IMR-90 (cell line): ENCODE results near the gene NUP98. TPM values are rescaled to one million over a fixed set of nuclear protein-coding genes. Genes with fewer than 3 reads are reported as not detected.
"Not testable (repeated sequence)": the region's sequence is repeated elsewhere in the genome, so short reads cannot be mapped to it uniquely, and the experiment has no call there.

Source experiments
- ATAC-seq: fragments of 200-7000 bp; cut with Tn5 transposase; 2 replicates; pipeline ENCODE4 v1.9.1; 2020; ENCODE audit warnings: low read depth, mild to moderate bottlenecking, moderate library complexity
- BruUV-seq: library from RNA; stranded (reverse); fragments of 400-500 nt; replicated peaks from 2 replicates; lab custom pipeline; 2021; lab: Mats Ljungman, UMichigan
- CTCF ChIA-PET: fragments of 300-600 bp; formaldehyde crosslinking; extraction: SDS; loops from one replicate; lab custom pipeline; 2021; ENCODE audit warnings: antibody characterized with exemption; lab: Yijun Ruan, JAX
- POLR2A ChIA-PET: fragments of 300-600 bp; sonication (Branson Sonifier 250); formaldehyde crosslinking; loops from one replicate; lab custom pipeline; 2022; ENCODE audit warnings: antibody characterized with exemption; ENCODE audit not compliant: unreplicated experiment; lab: Charles Lee
- DNase-seq: peaks from one replicate; pipeline ENCODE4 v3.0.0; 2013
- H2AFZ ChIP-seq: replicated peaks from 2 replicates; pipeline ENCODE3; 2013; ENCODE audit warnings: low read length, mild to moderate bottlenecking; ENCODE audit not compliant: poor library complexity
- H2AK5ac ChIP-seq: 2 replicates; pipeline ENCODE4 v1.6.1; 2013; ENCODE audit warnings: low read depth, low read length, inconsistent platforms
- H2AK9ac ChIP-seq: replicated peaks from 2 replicates; pipeline ENCODE3; 2013; ENCODE audit warnings: mild to moderate bottlenecking, low read depth, low read length, moderate library complexity; ENCODE audit not compliant: poor library complexity
- H2BK120ac ChIP-seq: 2 replicates; pipeline ENCODE4 v1.6.1; 2013; ENCODE audit warnings: low read depth, low read length, inconsistent platforms
- H2BK15ac ChIP-seq: 3 replicates; pipeline ENCODE4 v1.6.1; 2013; ENCODE audit warnings: low read depth, low read length, inconsistent platforms
- H2BK20ac ChIP-seq: 2 replicates; pipeline ENCODE4 v1.6.1; 2013; ENCODE audit warnings: low read depth, mild to moderate bottlenecking, inconsistent platforms, low read length, moderate library complexity
- H2BK5ac ChIP-seq: 2 replicates; pipeline ENCODE4 v1.6.1; 2013; ENCODE audit warnings: mild to moderate bottlenecking, low read depth, low read length, inconsistent platforms; ENCODE audit not compliant: poor library complexity, severe bottlenecking
- H3K14ac ChIP-seq: replicated peaks from 2 replicates; pipeline ENCODE4 v1.6.1; 2013; ENCODE audit warnings: low read depth, low read length, inconsistent platforms
- H3K18ac ChIP-seq: 2 replicates; pipeline ENCODE4 v1.6.1; 2013; ENCODE audit warnings: low read depth, low read length, control low read depth
- H3K23ac ChIP-seq: 2 replicates; pipeline ENCODE4 v1.6.1; 2013; ENCODE audit warnings: low read depth, low read length, inconsistent platforms
- H3K27ac ChIP-seq: 2 replicates; pipeline ENCODE4 v1.5.1; 2013; ENCODE audit warnings: mild to moderate bottlenecking, control low read depth, low read length; ENCODE audit not compliant: insufficient read depth
- H3K27me3 ChIP-seq: 2 replicates; pipeline ENCODE4 v1.6.1; 2013; ENCODE audit warnings: low read length; ENCODE audit not compliant: control insufficient read depth, insufficient read depth
- H3K36me3 ChIP-seq: 2 replicates; pipeline ENCODE4 v1.6.1; 2013; ENCODE audit warnings: low read length, mixed read lengths; ENCODE audit not compliant: control insufficient read depth, insufficient read depth
- H3K4ac ChIP-seq: 2 replicates; pipeline ENCODE4 v1.6.1; 2013; ENCODE audit warnings: low read depth, low read length, inconsistent platforms
- H3K4me1 ChIP-seq: 2 replicates; pipeline ENCODE4 v1.6.1; 2013; ENCODE audit warnings: low read length, mixed read lengths; ENCODE audit not compliant: control insufficient read depth, insufficient read depth
- H3K4me2 ChIP-seq: 2 replicates; pipeline ENCODE4 v1.6.1; 2013; ENCODE audit warnings: low read depth, mild to moderate bottlenecking, control low read depth, low read length, moderate library complexity
- H3K4me3 ChIP-seq: 2 replicates; pipeline ENCODE4 v1.5.1; 2013; ENCODE audit warnings: low read depth, mild to moderate bottlenecking, control low read depth, low read length, moderate library complexity; ENCODE audit not compliant: insufficient read depth
- H3K56ac ChIP-seq: 2 replicates; pipeline ENCODE4 v1.6.1; 2013; ENCODE audit warnings: low read length, inconsistent platforms; ENCODE audit not compliant: insufficient read depth; ENCODE audit errors: extremely low read depth
- H3K79me1 ChIP-seq, 2 experiments: 2 replicates each; pipeline ENCODE4 v1.6.1; 2013; ENCODE audit warnings: low read length in 2 of 2, inconsistent platforms in 1 of 2, low read depth in 1 of 2
- H3K9ac ChIP-seq: 2 replicates; pipeline ENCODE4 v1.6.1; 2013; ENCODE audit warnings: low read depth, low read length, control low read depth
- H3K9me1 ChIP-seq: 2 replicates; pipeline ENCODE4 v1.6.1; 2013; ENCODE audit warnings: low read length, inconsistent platforms; ENCODE audit not compliant: insufficient read depth
- H3K9me3 ChIP-seq: 2 replicates; pipeline ENCODE4 v1.6.1; 2013; ENCODE audit warnings: low read length; ENCODE audit not compliant: control insufficient read depth, insufficient read depth
- H4K20me1 ChIP-seq: 2 replicates; pipeline ENCODE4 v1.6.1; 2013; ENCODE audit warnings: low read length, inconsistent platforms; ENCODE audit not compliant: insufficient read depth
- H4K5ac ChIP-seq: 2 replicates; pipeline ENCODE4 v1.6.1; 2013; ENCODE audit warnings: mild to moderate bottlenecking, low read depth, low read length, control low read depth
- H4K8ac ChIP-seq, 2 experiments: 2 replicates each; pipeline ENCODE4 v1.6.1; 2013; ENCODE audit warnings: low read depth in 2 of 2, low read length in 2 of 2, control low read depth in 1 of 2, inconsistent platforms in 1 of 2
- H4K91ac ChIP-seq: 2 replicates; pipeline ENCODE4 v1.6.1; 2013; ENCODE audit warnings: low read depth, low read length, inconsistent platforms; ENCODE audit not compliant: insufficient read depth
- WGBS, 2 experiments: methylation state at CpG; one replicate each; pipeline versions ENCODE4 v1.1.5 to v1.1.7; 2013; ENCODE audit warnings: missing lambda C conversion rate in 2 of 2; ENCODE audit not compliant: insufficient read length in 1 of 2; ENCODE audit errors: extremely low coverage in 2 of 2; 5-methylcytosine and 5-hydroxymethylcytosine counted together
- dilution Hi-C: fragments of 300-500 bp; cut with HindIII; formaldehyde crosslinking; loops from one replicate; pipeline ENCODE4 v1.14.3; 2018; ENCODE audit warnings: low sequenced_read_pairs; ENCODE audit not compliant: unreplicated experiment
- in situ Hi-C: fragments of 300-500 bp; cut with MboI; formaldehyde crosslinking; loops from 3 replicates; pipeline ENCODE4 v1.14.3; 2019; ENCODE audit warnings: low sequenced_read_pairs, inconsistent platforms, mixed read lengths
- intact Hi-C: fragments of 100-400 bp; cut with micrococcal nuclease; formaldehyde crosslinking; loops from 2 replicates; pipeline ENCODE4 v1.10.0; 2022
- polyA plus RNA-seq, 3 experiments: library from polyadenylated mRNA; depleted of rRNA; stranded (reverse); fragments of >200 nt; gene quantifications; 2 replicates each; pipeline ENCODE4 v1.2.3, GENCODE V29; 2012; ENCODE audit warnings: low replicate concordance in 1 of 3
- total RNA-seq: library from RNA; depleted of rRNA; stranded (reverse); fragments of >200 nt; gene quantifications from 2 replicates; pipeline ENCODE4 v1.2.3, GENCODE V29; 2012

The NUP98 gene
- total and polyA plus RNA-seq, 2 of the 4 experiments (the other 2 are of a cell fraction), result 103 to 138 TPM

- H3K4me2 ChIP-seq, H2AFZ ChIP-seq, H3K23ac ChIP-seq, H2AK5ac ChIP-seq, H4K5ac ChIP-seq, H3K18ac ChIP-seq, BruUV-seq, H3K14ac ChIP-seq, H3K9me1 ChIP-seq, H3K4ac ChIP-seq, H4K8ac ChIP-seq, H3K4me3 ChIP-seq, in situ Hi-C loops, H3K27ac ChIP-seq, DNase-seq, H2AK9ac ChIP-seq, H3K36me3 ChIP-seq, H3K9ac ChIP-seq, H4K20me1 ChIP-seq, H3K4me1 ChIP-seq, H3K9me3 ChIP-seq, dilution Hi-C loops, POLR2A ChIA-PET, ATAC-seq, H2BK20ac ChIP-seq, intact Hi-C loops, H2BK120ac ChIP-seq, H3K79me1 ChIP-seq, CTCF ChIA-PET, H2BK5ac ChIP-seq, H2BK15ac ChIP-seq, H3K56ac ChIP-seq, H4K91ac ChIP-seq: not testable (repeated sequence)
- H3K27me3 ChIP-seq, result peaks cover 25% of the 10 kb centered on the region
- 19% methylated on average over 2 of the region's 9 CpGs; no CpG with 5 or more reads in 1 of the 2 experiments for WGBS, 2 experiments
These were observed 148.0 kb downstream of the NUP98 start for GRCh38 chr11:3649374-3649773.

- H3K79me1 ChIP-seq, POLR2A ChIA-PET, H2BK20ac ChIP-seq, H3K9me3 ChIP-seq, H2BK15ac ChIP-seq, H3K9ac ChIP-seq, H2BK120ac ChIP-seq, H3K14ac ChIP-seq, H3K4me1 ChIP-seq, ATAC-seq, dilution Hi-C loops, H3K18ac ChIP-seq, H4K8ac ChIP-seq, H3K4me2 ChIP-seq, H2AK9ac ChIP-seq, CTCF ChIA-PET, BruUV-seq, H3K27ac ChIP-seq, DNase-seq, H3K56ac ChIP-seq, H2BK5ac ChIP-seq, H3K4ac ChIP-seq, in situ Hi-C loops, intact Hi-C loops, H3K9me1 ChIP-seq, H3K36me3 ChIP-seq, H2AFZ ChIP-seq, H3K23ac ChIP-seq, H4K5ac ChIP-seq, H4K20me1 ChIP-seq, H2AK5ac ChIP-seq, H3K4me3 ChIP-seq, H4K91ac ChIP-seq: not testable (repeated sequence)
- H3K27me3 ChIP-seq, result peaks cover 28% of the 10 kb centered on the region
- 65% methylated on average over 11 of the region's 13 CpGs; no CpG with 5 or more reads in 1 of the 2 experiments for WGBS, 2 experiments
These were observed 148.5 kb downstream of the NUP98 start for GRCh38 chr11:3648843-3649242.
